Fibroblast of lung (primary cell): ENCODE results near the gene MTX2.

Source experiments
- CTCF ChIP-seq, 2 donors: IDR thresholded peaks in 1 of 2; conservative IDR thresholded peaks in 1 of 2; 1 replicate in 1 of 2; 2 replicates in 1 of 2; pipeline ENCODE4 v1.5.1; 2011 to 2012; ENCODE audit warnings: low read length in 2 of 2, control low read depth in 1 of 2, inconsistent platforms in 1 of 2, low read depth in 1 of 2, mild to moderate bottlenecking in 1 of 2
- EZH2 ChIP-seq: IDR thresholded peaks from 2 replicates; pipeline ENCODE4 v1.5.1; 2012; ENCODE audit warnings: low read length, control low read depth, mild to moderate bottlenecking; ENCODE audit errors: missing control alignments

- TF ChIP-seq CTCF (conservative IDR thresholded peaks at IDR 0.05 in 1 of 2, IDR thresholded peaks at IDR 0.05 in 1 of 2; ENCODE audit: low read depth in 1 of 2, low read length in 2 of 2) (no peak), EZH2 (no peak)
These were observed 48.4 kb downstream of the MTX2 start for GRCh38 chr2:176317623-176318065.
